ENCODE data around the gene TCN1. TPM values are rescaled to one million over a fixed set of nuclear protein-coding genes. Genes with fewer than 3 reads are reported as not detected.
A peak's percentile ranks its signal among the peaks of the same experiment; 100 is the strongest.

Gene TCN1
- total RNA-seq, 2 donors from 2014 or later = not detected

GRCh38 chr11:59815754-59816153 is 50.5 kb downstream of the TCN1 start:
- intact Hi-C loops (cut with DNase I, micrococcal nuclease) = no loop called here
- no peak for DNase-seq
- no peak for ATAC-seq

- ATAC-seq = no peak
- intact Hi-C loops (cut with DNase I, micrococcal nuclease) = no loop called here
- no peak for DNase-seq
Observed at GRCh38 chr11:59814021-59814420, 52.3 kb downstream of the TCN1 start.

GRCh38 chr11:59813364-59813763 is 52.9 kb downstream of the TCN1 start:
- intact Hi-C loops (cut with DNase I, micrococcal nuclease) = no loop called here
- no peak for ATAC-seq
- no peak for DNase-seq

- ATAC-seq = no peak
- intact Hi-C loops (cut with DNase I, micrococcal nuclease) = no loop called here
- DNase-seq = no peak
Observed at GRCh38 chr11:59812220-59812619, 54.1 kb downstream of the TCN1 start.

- no peak for DNase-seq
- no peak for ATAC-seq
- intact Hi-C loops (cut with DNase I, micrococcal nuclease) = no loop called here
Observed at GRCh38 chr11:59810911-59811259, 55.4 kb downstream of the TCN1 start.

- peak; percentile 91 to 92 for DNase-seq
- intact Hi-C loops (cut with DNase I, micrococcal nuclease) = no loop called here
- peak; percentile 94 for ATAC-seq
Observed at GRCh38 chr11:59810189-59810910, 55.9 kb downstream of the TCN1 start, which contains the start of gene MRPL16. TSS of gene MRPL16 (minus strand) at chr11:59810778. CDS start at chr11:59810658, 120 bp downstream.

GRCh38 chr11:59807047-59807610 is 59.2 kb downstream of the TCN1 start:
- intact Hi-C loops (cut with DNase I, micrococcal nuclease) = no loop called here
- peak; percentile 53 for ATAC-seq
- no peak for DNase-seq

GRCh38 chr11:59804061-59804460 is 62.2 kb downstream of the TCN1 start:
- no peak for ATAC-seq
- DNase-seq = no peak
- intact Hi-C loops (cut with DNase I, micrococcal nuclease) = loop anchor here in 1 of 2 donors (5.0 kb wide), 1 partner anchor 52 kb away; no protein-coding TSS in a partner anchor

Other genes starting within 250 kb of the TCN1 start
- gene PATL1, start 197.4 kb downstream of the TCN1 start, total RNA-seq = 10 to 100 TPM; 33.9 to 38.1 TPM
- not detected for gene OR10V1, start 152.6 kb downstream of the TCN1 start, total RNA-seq
- 100 to 1,000 TPM in 1 of 2 donors, 10 to 100 TPM in 1; 83.8 to 133 TPM for gene STX3, start 111.1 kb downstream of the TCN1 start, total RNA-seq
- 10 to 100 TPM; 48.5 to 52.3 TPM for gene MRPL16, start 55.7 kb downstream of the TCN1 start, total RNA-seq
- under 1 TPM in 1 of 2 donors, not detected in 1; 0.31 TPM for gene CBLIF, start 21.0 kb downstream of the TCN1 start, total RNA-seq
- gene OOSP3, start 12.3 kb upstream of the TCN1 start, total RNA-seq = under 1 TPM in 1 of 2 donors, not detected in 1; 0.46 TPM
- gene OOSP1, start 71.9 kb upstream of the TCN1 start, total RNA-seq = under 1 TPM in 1 of 2 donors, not detected in 1; 0.37 TPM
- not detected for gene OOSP4A, start 97.5 kb upstream of the TCN1 start, total RNA-seq
- not detected for gene OOSP4B, start 150.7 kb upstream of the TCN1 start, total RNA-seq
- not detected for gene OOSP2, start 173.9 kb upstream of the TCN1 start, total RNA-seq
- gene MS4A3, start 190.2 kb upstream of the TCN1 start, total RNA-seq = not detected
- 1 to 10 TPM in 1 of 2 donors, under 1 TPM in 1; 0.55 to 2.9 TPM for gene MS4A2, start 222.2 kb upstream of the TCN1 start, total RNA-seq